Activated T-cell treated with anti-CD3 and anti-CD28 coated beads, Interleukin-2, amount 50 U/mL, for 24 hours (primary cell): Measurements from ENCODE around the gene USP7.

Source experiments
- DNase-seq: peaks from one replicate; pipeline ENCODE4 v3.0.0-alpha.2; 2020
- H3K27ac Mint-ChIP-seq: 2 replicates; pipeline ENCODE4 v1.8.0; 2020; ENCODE audit warnings: mild to moderate bottlenecking, mixed read lengths
- H3K27me3 Mint-ChIP-seq: 2 replicates; pipeline ENCODE4 v1.8.0; 2020; ENCODE audit warnings: mixed read lengths
- H3K36me3 Mint-ChIP-seq: 2 replicates; pipeline ENCODE4 v1.8.0; 2020; ENCODE audit warnings: low read depth, mixed read lengths
- H3K4me1 Mint-ChIP-seq: 2 replicates; pipeline ENCODE4 v1.8.0; 2020; ENCODE audit warnings: low read depth, mixed read lengths
- H3K4me3 Mint-ChIP-seq: 2 replicates; pipeline ENCODE4 v1.8.0; 2020; ENCODE audit warnings: mild to moderate bottlenecking, moderate library complexity, mixed read lengths
- H3K9me3 Mint-ChIP-seq: 2 replicates; pipeline ENCODE4 v1.8.0; 2020; ENCODE audit warnings: mixed read lengths

USP7 gene

GRCh38 chr16:8963821-8964441 lies at the start of gene USP7:
Gene USP7 (minus strand): TSS chr16:8963906. CDS start chr16:8963285, 621 bp downstream.
- peaks cover 12% of the 10 kb centered on the region for H3K27me3 Mint-ChIP-seq
- H3K27ac Mint-ChIP-seq, result peak within 1 kb of the TSS; percentile 93
- H3K36me3 Mint-ChIP-seq, result peaks cover 20% of the 10 kb centered on the region
- peaks cover 39% of the 10 kb centered on the region for H3K4me1 Mint-ChIP-seq
- no peaks in the 10 kb centered on the region for H3K9me3 Mint-ChIP-seq
- H3K4me3 Mint-ChIP-seq, result peak within 1 kb of the TSS; percentile 84
- peak; percentile 94 for DNase-seq

- no peak overlapping the region for H3K4me3 Mint-ChIP-seq
- H3K27me3 Mint-ChIP-seq, result peaks cover 30% of the 10 kb centered on the region
- H3K27ac Mint-ChIP-seq, result no peak overlapping the region
- H3K36me3 Mint-ChIP-seq, result peaks cover 5% of the 10 kb centered on the region
- no peak for DNase-seq
- H3K4me1 Mint-ChIP-seq, result peaks cover 5% of the 10 kb centered on the region
- peaks cover 12% of the 10 kb centered on the region for H3K9me3 Mint-ChIP-seq
Observed at GRCh38 chr16:9013508-9013864, 49.8 kb upstream of the USP7 start.

- no peak overlapping the region for H3K4me3 Mint-ChIP-seq
- H3K36me3 Mint-ChIP-seq, result peaks cover 5% of the 10 kb centered on the region
- DNase-seq, result peak; percentile 42
- H3K27me3 Mint-ChIP-seq, result peaks cover 33% of the 10 kb centered on the region
- peaks cover 7% of the 10 kb centered on the region for H3K4me1 Mint-ChIP-seq
- peaks cover 12% of the 10 kb centered on the region for H3K9me3 Mint-ChIP-seq
- H3K27ac Mint-ChIP-seq, result no peak overlapping the region
Observed at GRCh38 chr16:9012848-9013507, 49.3 kb upstream of the USP7 start.

- no peak for DNase-seq
- peaks cover 7% of the 10 kb centered on the region for H3K4me1 Mint-ChIP-seq
- H3K4me3 Mint-ChIP-seq, result no peak overlapping the region
- no peak overlapping the region for H3K27ac Mint-ChIP-seq
- peaks cover 5% of the 10 kb centered on the region for H3K36me3 Mint-ChIP-seq
- peaks cover 34% of the 10 kb centered on the region for H3K27me3 Mint-ChIP-seq
- peaks cover 12% of the 10 kb centered on the region for H3K9me3 Mint-ChIP-seq
Observed at GRCh38 chr16:9012330-9012729, 48.6 kb upstream of the USP7 start.

- Mint-ChIP-seq H3K4me3 (peak overlapping the region; percentile 20), H3K27ac (no peak overlapping the region), H3K4me1 (peaks cover 7% of the 10 kb centered on the region), H3K9me3 (no peaks in the 10 kb centered on the region), H3K27me3 (peaks cover 26% of the 10 kb centered on the region), H3K36me3 (no peaks in the 10 kb centered on the region)
- peak; percentile 77 for DNase-seq
Observed at GRCh38 chr16:9008601-9009260, 45.0 kb upstream of the USP7 start.

- no peak for DNase-seq
- Mint-ChIP-seq H3K27me3 (peaks cover 17% of the 10 kb centered on the region), H3K9me3 (no peaks in the 10 kb centered on the region), H3K4me3 (no peak overlapping the region), H3K36me3 (no peaks in the 10 kb centered on the region), H3K27ac (no peak overlapping the region), H3K4me1 (peaks cover 7% of the 10 kb centered on the region)
Observed at GRCh38 chr16:9007177-9007794, 43.6 kb upstream of the USP7 start.

- no peak overlapping the region for H3K4me3 Mint-ChIP-seq
- peaks cover 7% of the 10 kb centered on the region for H3K4me1 Mint-ChIP-seq
- no peaks in the 10 kb centered on the region for H3K9me3 Mint-ChIP-seq
- no peak for DNase-seq
- H3K27ac Mint-ChIP-seq, result no peak overlapping the region
- H3K27me3 Mint-ChIP-seq, result peaks cover 12% of the 10 kb centered on the region
- no peaks in the 10 kb centered on the region for H3K36me3 Mint-ChIP-seq
Observed at GRCh38 chr16:9004183-9004582, 40.5 kb upstream of the USP7 start.

- Mint-ChIP-seq H3K36me3 (no peaks in the 10 kb centered on the region), H3K27me3 (peaks cover 8% of the 10 kb centered on the region), H3K4me3 (no peak overlapping the region), H3K27ac (no peak overlapping the region), H3K4me1 (peaks cover 4% of the 10 kb centered on the region), H3K9me3 (no peaks in the 10 kb centered on the region)
- no peak for DNase-seq
Observed at GRCh38 chr16:9003763-9004162, 40.1 kb upstream of the USP7 start.

GRCh38 chr16:9003322-9003721 lies 39.6 kb upstream of the USP7 start:
- DNase-seq, result no peak
- Mint-ChIP-seq H3K36me3 (no peaks in the 10 kb centered on the region), H3K4me3 (no peak overlapping the region), H3K4me1 (peaks cover under 1% of the 10 kb centered on the region), H3K27me3 (peaks cover 5% of the 10 kb centered on the region), H3K9me3 (no peaks in the 10 kb centered on the region), H3K27ac (no peak overlapping the region)

GRCh38 chr16:9002042-9002441 lies 38.3 kb upstream of the USP7 start:
- Mint-ChIP-seq H3K4me1 (no peaks in the 10 kb centered on the region), H3K36me3 (no peaks in the 10 kb centered on the region)

GRCh38 chr16:9000664-9001063 lies 37.0 kb upstream of the USP7 start:
- Mint-ChIP-seq H3K36me3 (no peaks in the 10 kb centered on the region), H3K4me1 (no peaks in the 10 kb centered on the region), H3K27me3 (no peaks in the 10 kb centered on the region), H3K4me3 (no peak overlapping the region), H3K27ac (no peak overlapping the region), H3K9me3 (no peaks in the 10 kb centered on the region)
- no peak for DNase-seq

More at GRCh38 chr16:9002042-9002441, 38.3 kb upstream of the USP7 start:
- DNase-seq, result no peak
- Mint-ChIP-seq H3K27me3 (no peaks in the 10 kb centered on the region), H3K9me3 (no peaks in the 10 kb centered on the region), H3K27ac (no peak overlapping the region), H3K4me3 (no peak overlapping the region)

- Mint-ChIP-seq H3K9me3 (no peaks in the 10 kb centered on the region), H3K27ac (no peak overlapping the region), H3K4me1 (no peaks in the 10 kb centered on the region), H3K36me3 (no peaks in the 10 kb centered on the region), H3K27me3 (no peaks in the 10 kb centered on the region), H3K4me3 (no peak overlapping the region)
- DNase-seq, result no peak
Observed at GRCh38 chr16:8999800-9000199, 36.1 kb upstream of the USP7 start.

GRCh38 chr16:8998108-8998507 lies 34.4 kb upstream of the USP7 start:
- Mint-ChIP-seq H3K4me1 (no peaks in the 10 kb centered on the region), H3K9me3 (no peaks in the 10 kb centered on the region), H3K27ac (no peak overlapping the region), H3K27me3 (no peaks in the 10 kb centered on the region), H3K36me3 (no peaks in the 10 kb centered on the region), H3K4me3 (no peak overlapping the region)
- no peak for DNase-seq

GRCh38 chr16:8996891-8997290 lies 33.2 kb upstream of the USP7 start:
- Mint-ChIP-seq H3K4me1 (no peaks in the 10 kb centered on the region), H3K4me3 (no peak overlapping the region), H3K9me3 (no peaks in the 10 kb centered on the region), H3K36me3 (no peaks in the 10 kb centered on the region), H3K27me3 (no peaks in the 10 kb centered on the region), H3K27ac (no peak overlapping the region)
- DNase-seq, result no peak

- no peak for DNase-seq
- H3K27me3 Mint-ChIP-seq, result no peaks in the 10 kb centered on the region
- no peak overlapping the region for H3K4me3 Mint-ChIP-seq
- H3K4me1 Mint-ChIP-seq, result no peaks in the 10 kb centered on the region
- H3K27ac Mint-ChIP-seq, result no peak overlapping the region
- no peaks in the 10 kb centered on the region for H3K9me3 Mint-ChIP-seq
- no peaks in the 10 kb centered on the region for H3K36me3 Mint-ChIP-seq
Observed at GRCh38 chr16:8990445-8990844, 26.7 kb upstream of the USP7 start.
